ENCODE results near the gene SLC15A4. TPM values are rescaled to one million over a fixed set of nuclear protein-coding genes. Genes with fewer than 3 reads are reported as not detected.

SLC15A4 gene
- total RNA-seq, 1 experiment from 2014 or later, result 21.6 TPM

GRCh38 chr12:128792881-128793280 lies 30.9 kb downstream of the SLC15A4 start:
- Histone ChIP-seq H4K8ac (replicated peaks; ENCODE audit: insufficient read length, low read depth, low read length) (no peak overlapping the region), H4K5ac (ENCODE audit: insufficient read length, low read depth, low read length) (no peak overlapping the region), H3K4ac (ENCODE audit: low read depth, low read length) (no peak overlapping the region), H2AK5ac (ENCODE audit: insufficient read length, low read length) (no peak overlapping the region), H3K79me2 (ENCODE audit: insufficient read depth, low read length) (no peaks in the 10 kb centered on the region), H3K18ac (ENCODE audit: insufficient read length, low read depth, low read length) (no peak overlapping the region), H2BK20ac (ENCODE audit: low read depth, low read length, poor library complexity, severe bottlenecking) (no peak overlapping the region), H3K56ac (ENCODE audit: insufficient read length, low read depth, low read length) (no peak overlapping the region), H3K27me3 (ENCODE audit: insufficient read depth, low read length) (no peaks in the 10 kb centered on the region), H3K9me3 (ENCODE audit: control insufficient read depth, low read depth, low read length) (no peaks in the 10 kb centered on the region), H3T11ph (ENCODE audit: low read length) (no peak overlapping the region), H3K14ac (ENCODE audit: insufficient read depth, low read length) (no peak overlapping the region), H2BK12ac (ENCODE audit: insufficient read length, low read depth, low read length) (no peak overlapping the region), H2BK120ac (ENCODE audit: low read depth, low read length, poor library complexity, severe bottlenecking) (no peak overlapping the region), H3K27ac (ENCODE audit: insufficient read length, low read depth, low read length) (no peak overlapping the region), H4K91ac (ENCODE audit: insufficient read length, low read depth, low read length) (no peak overlapping the region), H3K23ac (ENCODE audit: insufficient read length, low read depth, low read length) (no peak overlapping the region), H3K23me2 (ENCODE audit: insufficient read length, low read depth, low read length, poor library complexity, severe bottlenecking) (no peaks in the 10 kb centered on the region), H4K20me1 (ENCODE audit: control insufficient read depth, insufficient read depth, insufficient read length) (no peaks in the 10 kb centered on the region), H2BK15ac (ENCODE audit: low read depth, low read length) (no peak overlapping the region), H3K79me1 (ENCODE audit: insufficient read depth, low read depth, low read length, poor library complexity, severe bottlenecking) (no peaks in the 10 kb centered on the region), H3K9ac (ENCODE audit: extremely low read depth, insufficient read length, low read length) (no peak overlapping the region), H2BK5ac (ENCODE audit: insufficient read length, low read length) (no peak overlapping the region), H2AFZ (ENCODE audit: low read length) (no peak overlapping the region), H3K4me1 (ENCODE audit: insufficient read depth, low read length) (no peaks in the 10 kb centered on the region), H3K4me2 (ENCODE audit: insufficient read depth, insufficient read length, low read length) (no peak overlapping the region)
- Mint-ChIP-seq H3K4me3 (no peak overlapping the region), H3K27ac (no peak overlapping the region), H3K4me1 (peaks cover 13 to 15% of the 10 kb centered on the region in 2 experiments), H3K27me3 (ENCODE audit: low read depth) (peaks cover 1% of the 10 kb centered on the region; the same call in 1 of the 2 replicates), H3K36me3 (ENCODE audit: insufficient read depth in 1 of 3, low read depth in 3 of 3) (peaks cover 34 to 70% (median 66%) of the 10 kb centered on the region in 3 experiments), H3K9me3 (no peaks in the 10 kb centered on the region)
- no peak for TF ChIP-seq CTCF (conservative IDR thresholded peaks at IDR 0.05)
- DNase-seq, result no peak
- WGBS (ENCODE audit: extremely low coverage, insufficient read length, low lambda C conversion rate), result no CpG with 5 or more reads among the region's 17 CpGs
